Erythroblast (primary cell): ENCODE results near the gene SMG9.
"Not testable (repeated sequence)": the region's sequence is repeated elsewhere in the genome, so short reads cannot be mapped to it uniquely, and the experiment has no call there.

Experiments used
- GATA1 ChIP-seq: IDR thresholded peaks from 2 replicates; pipeline ENCODE4 v1.6.1; 2011; ENCODE audit warnings: low read depth, mild to moderate bottlenecking, control low read depth, low read length, moderate library complexity
- POLR2A ChIP-seq: IDR thresholded peaks from 2 replicates; pipeline ENCODE4 v1.6.1; 2011; ENCODE audit warnings: mild to moderate bottlenecking, low read length

DNA sequence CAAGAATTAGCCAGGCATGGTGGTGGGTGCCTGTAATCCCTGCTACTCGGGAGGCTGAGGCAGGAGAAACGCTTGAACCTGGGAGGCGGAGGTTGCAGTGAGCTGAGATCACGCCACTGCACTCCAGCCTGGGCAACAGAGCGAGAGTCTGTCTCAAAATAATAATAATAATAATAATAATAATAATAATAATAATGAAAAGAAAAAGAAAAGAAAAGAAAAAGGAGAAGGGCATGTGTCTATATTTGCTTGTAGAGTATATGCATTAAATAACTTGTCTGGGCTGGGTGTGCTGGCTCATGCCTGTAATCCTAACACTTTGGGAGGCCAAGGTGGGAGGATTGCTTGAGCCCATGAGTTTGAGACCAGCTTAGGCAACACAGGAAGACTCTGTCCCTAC lies 72.5 kb downstream of the SMG9 start:
- not testable (repeated sequence) for TF ChIP-seq POLR2A, GATA1
